ENCODE results near the gene GJC2. TPM values are rescaled to one million over a fixed set of nuclear protein-coding genes. Genes with fewer than 3 reads are reported as not detected.

Gene GJC2
- polyA plus RNA-seq, 2 of the 4 experiments (the other 2 are of a cell fraction), result 0.09 to 0.48 TPM

GRCh38 chr1:228107636-228108035 is 42.1 kb upstream of the GJC2 start:
- peaks cover 15% of the 10 kb centered on the region for H3K4me1 ChIP-seq
- FAIRE-seq (no peak), ATAC-seq (no peak), DNase-seq (ENCODE audit: low read depth in 1 of 2, low spot score in 1 of 2) (no peak)
- no peaks in the 10 kb centered on the region for H3K9me3 ChIP-seq
- 90% methylated on average over 16 of the region's 19 CpGs for WGBS (ENCODE audit: missing lambda C conversion rate)
- H3K4me3 ChIP-seq, result no peak overlapping the region
- POLR2A ChIA-PET, result no interaction called here
- peak overlapping the region; percentile 95; the same call in 2 of the 3 replicates for H3K4me2 ChIP-seq
- TF ChIP-seq FOXS1 (CRISPR knock-in tag; IDR thresholded peaks at IDR 0.05) (no peak), E2F6 (IDR thresholded peaks at IDR 0.05; ENCODE audit: borderline replicate concordance, low read depth) (no peak), EHMT2 (IDR thresholded peaks at IDR 0.05; ENCODE audit: low read depth) (no peak), ESRRA (IDR thresholded peaks at IDR 0.05; ENCODE audit: borderline replicate concordance, low read length) (no peak), JUNB (IDR thresholded peaks at IDR 0.05) (no peak), HMGXB4 (CRISPR knock-in tag; IDR thresholded peaks at IDR 0.05; ENCODE audit: borderline replicate concordance) (no peak), RCOR1 (IDR thresholded peaks at IDR 0.05; ENCODE audit: low read depth, low read length) (no peak), POLR2A (IDR thresholded peaks at IDR 0.05; ENCODE audit: low read length) (no peak), FOSB (CRISPR knock-in tag; IDR thresholded peaks at IDR 0.05) (no peak), SMC3 (IDR thresholded peaks at IDR 0.05) (no peak), FOSL2 (IDR thresholded peaks at IDR 0.05) (no peak), FOSL2 (CRISPR knock-in tag; IDR thresholded peaks at IDR 0.05) (no peak), RFX5 (IDR thresholded peaks at IDR 0.05) (no peak), KDM1A (IDR thresholded peaks at IDR 0.05; ENCODE audit: low read depth) (no peak), CHD4 (IDR thresholded peaks at IDR 0.05; ENCODE audit: borderline replicate concordance) (no peak), CBX8 (IDR thresholded peaks at IDR 0.05) (no peak)
- CTCF ChIA-PET, result interaction anchor here (0.9 to 1.2 kb wide), 3 partner anchors 21 to 61 kb away, joined by 3 read pairs; partner anchors contain the start of gene ARF1
- no peak overlapping the region for H3K27ac ChIP-seq

GRCh38 chr1:228108055-228108690 is 41.6 kb upstream of the GJC2 start:
- POLR2A ChIA-PET, result no interaction called here
- peaks cover 15% of the 10 kb centered on the region for H3K4me1 ChIP-seq
- 75% methylated on average over 9 of the region's 11 CpGs for WGBS (ENCODE audit: missing lambda C conversion rate)

More at GRCh38 chr1:228108055-228108690, 41.6 kb upstream of the GJC2 start:
- ATAC-seq (no peak), DNase-seq (ENCODE audit: low read depth in 1 of 2, low spot score in 1 of 2) (no peak), FAIRE-seq (no peak)
- H3K4me2 ChIP-seq, result peak overlapping the region; percentile 95
- CTCF ChIA-PET, result interaction anchor here (0.6 to 1.8 kb wide), 6 partner anchors 15 to 109 kb away, joined by 3 to 4 read pairs (median 3); partner anchors contain the start of gene ARF1
- H3K9me3 ChIP-seq, result no peaks in the 10 kb centered on the region
- peak overlapping the region; percentile 90 to 94 for H3K27ac ChIP-seq
- TF ChIP-seq KDM5A (IDR thresholded peaks at IDR 0.05) (no peak), ZFP36 (IDR thresholded peaks at IDR 0.05; ENCODE audit: borderline replicate concordance, partially characterized antibody) (no peak), CEBPB (IDR thresholded peaks at IDR 0.05) (no peak), PHF8 (IDR thresholded peaks at IDR 0.05; ENCODE audit: borderline replicate concordance, low read depth) (no peak), TFCP2L1 (CRISPR knock-in tag; IDR thresholded peaks at IDR 0.05) (no peak), HOXB13 (CRISPR knock-in tag; IDR thresholded peaks at IDR 0.05; ENCODE audit: low read depth) (no peak), POLR2AphosphoS2 (conservative IDR thresholded peaks at IDR 0.05; ENCODE audit: low read length) (no peak), CTCF (IDR thresholded peaks at IDR 0.05) (no peak), HOXB5 (CRISPR knock-in tag; IDR thresholded peaks at IDR 0.05) (no peak), TP53 (CRISPR knock-in tag; IDR thresholded peaks at IDR 0.05) (no peak), ZSCAN20 (CRISPR knock-in tag; IDR thresholded peaks at IDR 0.05) (no peak), NFE2L2 (conservative IDR thresholded peaks at IDR 0.05; ENCODE audit: low read length) (no peak), FOXS1 (CRISPR knock-in tag; IDR thresholded peaks at IDR 0.05) (no peak), NR3C1 (IDR thresholded peaks at IDR 0.05) (no peak)
- peak overlapping the region; percentile 98 for H3K4me3 ChIP-seq

All from A549 (cell line).